ENCODE data around the gene TULP3.

Gene TULP3

GRCh38 chr12:2856051-2856450, 34.6 kb upstream of the TULP3 start:
- ATAC-seq = peak; percentile 42; the same call in 2 of the 3 replicates
- TF ChIP-seq CSDC2 (CRISPR knock-in tag; IDR thresholded peaks at IDR 0.05) (no peak), ZNF8 (CRISPR knock-in tag; IDR thresholded peaks at IDR 0.05) (peak; percentile 51; the same call in 1 of the 2 replicates), ZNF70 (CRISPR knock-in tag; IDR thresholded peaks at IDR 0.05) (no peak)

DNA sequence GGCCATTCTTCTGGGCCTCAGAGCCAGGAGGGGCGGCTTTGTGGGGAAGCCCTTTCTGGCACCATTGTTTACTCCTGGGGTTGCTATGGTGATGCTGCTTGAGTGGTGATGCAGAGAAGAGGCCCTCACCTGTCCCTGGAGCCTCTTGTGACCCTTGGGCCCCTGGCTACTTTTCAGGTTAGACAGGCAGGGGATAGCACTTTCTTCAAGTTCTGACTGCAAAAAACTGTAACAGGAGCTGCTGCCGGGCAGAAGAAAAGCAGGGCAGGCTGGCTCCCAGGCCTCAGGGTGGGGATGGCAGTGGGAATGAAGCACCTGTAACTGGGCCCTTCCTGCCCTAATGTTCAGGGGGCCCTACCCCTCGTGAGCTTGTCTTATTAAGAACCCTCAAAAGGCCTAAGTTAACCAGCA, 33.7 kb upstream of the TULP3 start, which contains the start of gene TEX52:
TEX52 (minus strand) TSS at position 19 of the 411 bp plus-strand sequence; CDS start at position 6, 13 bp downstream.
- no peak for TF ChIP-seq TSHZ2 (CRISPR knock-in tag; IDR thresholded peaks at IDR 0.05)

GRCh38 chr12:2857576-2857975, 33.1 kb upstream of the TULP3 start:
- TF ChIP-seq ESRRG (CRISPR knock-in tag; IDR thresholded peaks at IDR 0.05) (no peak), BACH2 (CRISPR knock-in tag; IDR thresholded peaks at IDR 0.05; ENCODE audit: borderline replicate concordance) (no peak), CSDC2 (CRISPR knock-in tag; IDR thresholded peaks at IDR 0.05) (no peak), ZFP3 (CRISPR knock-in tag; IDR thresholded peaks at IDR 0.05) (no peak), OSR1 (CRISPR knock-in tag; IDR thresholded peaks at IDR 0.05) (no peak), TCF4 (CRISPR knock-in tag; IDR thresholded peaks at IDR 0.05; ENCODE audit: borderline replicate concordance) (no peak), RARB (CRISPR knock-in tag; IDR thresholded peaks at IDR 0.05) (no peak), ZNF565 (CRISPR knock-in tag; conservative IDR thresholded peaks at IDR 0.05; ENCODE audit: low read depth) (no peak), ZC3H10 (CRISPR knock-in tag; IDR thresholded peaks at IDR 0.05) (no peak)
- TF ChIP-seq, protein P1, sequence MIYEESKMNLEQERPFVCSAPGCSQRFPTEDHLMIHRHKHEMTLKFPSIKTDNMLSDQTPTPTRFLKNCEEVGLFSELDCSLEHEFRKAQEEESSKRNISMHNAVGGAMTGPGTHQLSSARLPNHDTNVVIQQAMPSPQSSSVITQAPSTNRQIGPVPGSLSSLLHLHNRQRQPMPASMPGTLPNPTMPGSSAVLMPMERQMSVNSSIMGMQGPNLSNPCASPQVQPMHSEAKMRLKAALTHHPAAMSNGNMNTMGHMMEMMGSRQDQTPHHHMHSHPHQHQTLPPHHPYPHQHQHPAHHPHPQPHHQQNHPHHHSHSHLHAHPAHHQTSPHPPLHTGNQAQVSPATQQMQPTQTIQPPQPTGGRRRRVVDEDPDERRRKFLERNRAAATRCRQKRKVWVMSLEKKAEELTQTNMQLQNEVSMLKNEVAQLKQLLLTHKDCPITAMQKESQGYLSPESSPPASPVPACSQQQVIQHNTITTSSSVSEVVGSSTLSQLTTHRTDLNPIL (CRISPR knock-in tag; IDR thresholded peaks at IDR 0.05; ENCODE audit: low read depth) = no peak
- TF ChIP-seq, protein P2, sequence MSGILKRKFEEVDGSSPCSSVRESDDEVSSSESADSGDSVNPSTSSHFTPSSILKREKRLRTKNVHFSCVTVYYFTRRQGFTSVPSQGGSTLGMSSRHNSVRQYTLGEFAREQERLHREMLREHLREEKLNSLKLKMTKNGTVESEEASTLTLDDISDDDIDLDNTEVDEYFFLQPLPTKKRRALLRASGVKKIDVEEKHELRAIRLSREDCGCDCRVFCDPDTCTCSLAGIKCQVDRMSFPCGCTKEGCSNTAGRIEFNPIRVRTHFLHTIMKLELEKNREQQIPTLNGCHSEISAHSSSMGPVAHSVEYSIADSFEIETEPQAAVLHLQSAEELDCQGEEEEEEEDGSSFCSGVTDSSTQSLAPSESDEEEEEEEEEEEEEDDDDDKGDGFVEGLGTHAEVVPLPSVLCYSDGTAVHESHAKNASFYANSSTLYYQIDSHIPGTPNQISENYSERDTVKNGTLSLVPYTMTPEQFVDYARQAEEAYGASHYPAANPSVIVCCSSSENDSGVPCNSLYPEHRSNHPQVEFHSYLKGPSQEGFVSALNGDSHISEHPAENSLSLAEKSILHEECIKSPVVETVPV (CRISPR knock-in tag; IDR thresholded peaks at IDR 0.05) = no peak

More for the DNA sequence above, 33.7 kb upstream of the TULP3 start, which contains the start of gene TEX52:
- no peak; the same call in 2 of the 3 replicates for ATAC-seq

GRCh38 chr12:2858334-2858733, 32.4 kb upstream of the TULP3 start:
- ATAC-seq = no peak
- TF ChIP-seq ZFP3 (CRISPR knock-in tag; IDR thresholded peaks at IDR 0.05) (no peak), TCF4 (CRISPR knock-in tag; IDR thresholded peaks at IDR 0.05; ENCODE audit: borderline replicate concordance) (no peak), CSDC2 (CRISPR knock-in tag; IDR thresholded peaks at IDR 0.05) (no peak), ARNTL (CRISPR knock-in tag; IDR thresholded peaks at IDR 0.05; ENCODE audit: borderline replicate concordance, low read depth) (no peak), TSHZ2 (CRISPR knock-in tag; IDR thresholded peaks at IDR 0.05) (no peak), GLIS3 (CRISPR knock-in tag; IDR thresholded peaks at IDR 0.05) (no peak)

More at GRCh38 chr12:2857576-2857975, 33.1 kb upstream of the TULP3 start:
- no peak for ATAC-seq

GRCh38 chr12:2858944-2859421, 31.7 kb upstream of the TULP3 start:
- no peak for ATAC-seq
- TF ChIP-seq ZNF565 (CRISPR knock-in tag; conservative IDR thresholded peaks at IDR 0.05; ENCODE audit: low read depth) (no peak), RARB (CRISPR knock-in tag; IDR thresholded peaks at IDR 0.05) (no peak), GLIS3 (CRISPR knock-in tag; IDR thresholded peaks at IDR 0.05) (no peak), OSR1 (CRISPR knock-in tag; IDR thresholded peaks at IDR 0.05) (no peak), TSHZ2 (CRISPR knock-in tag; IDR thresholded peaks at IDR 0.05) (no peak), ARNTL (CRISPR knock-in tag; IDR thresholded peaks at IDR 0.05; ENCODE audit: borderline replicate concordance, low read depth) (no peak), TCF4 (CRISPR knock-in tag; IDR thresholded peaks at IDR 0.05; ENCODE audit: borderline replicate concordance) (no peak), ZNF8 (CRISPR knock-in tag; IDR thresholded peaks at IDR 0.05) (no peak), ZC3H10 (CRISPR knock-in tag; IDR thresholded peaks at IDR 0.05) (no peak), TOX (CRISPR knock-in tag; IDR thresholded peaks at IDR 0.05; ENCODE audit: borderline replicate concordance) (no peak)
- TF ChIP-seq, protein P2 (CRISPR knock-in tag; IDR thresholded peaks at IDR 0.05) = no peak
- TF ChIP-seq, protein P1 (CRISPR knock-in tag; IDR thresholded peaks at IDR 0.05; ENCODE audit: low read depth) = no peak

Data from SK-N-SH treated with all-trans-retinoic acid at 6 μM for 48 hours (cell line).